Ecto neural progenitor cell (in vitro differentiated cells): ENCODE results near the gene NR5A2.
A peak's percentile ranks its signal among the peaks of the same experiment; 100 is the strongest.

ENCODE experiments used
- DNase-seq: peaks from one replicate; pipeline ENCODE4 v3.0.0-alpha.2; 2018; ENCODE audit warnings: low spot score

Gene NR5A2

GRCh38 chr1:200035956-200036618 lies 8.6 kb downstream of the NR5A2 start:
- peak; percentile 52 for DNase-seq

- no peak for DNase-seq
Observed at GRCh38 chr1:200036619-200037270, 9.2 kb downstream of the NR5A2 start.

GRCh38 chr1:200037501-200037900 lies 10.0 kb downstream of the NR5A2 start:
- DNase-seq, result no peak

- no peak for DNase-seq
Observed at GRCh38 chr1:200037904-200038303, 10.4 kb downstream of the NR5A2 start.

- peak; percentile 89 for DNase-seq
Observed at GRCh38 chr1:200038325-200038980, 10.9 kb downstream of the NR5A2 start.

GRCh38 chr1:200038981-200039848 lies 11.7 kb downstream of the NR5A2 start:
- DNase-seq, result peak; percentile 78

GRCh38 chr1:200039849-200040474 lies 12.5 kb downstream of the NR5A2 start:
- DNase-seq, result peak; percentile 52

- DNase-seq, result peak; percentile 60
Observed at GRCh38 chr1:200040481-200041138, 13.1 kb downstream of the NR5A2 start.

- DNase-seq, result peak; percentile 50
Observed at GRCh38 chr1:200041337-200042118, 14.0 kb downstream of the NR5A2 start.

- DNase-seq, result no peak
Observed at GRCh38 chr1:200042119-200042551, 14.6 kb downstream of the NR5A2 start.

- DNase-seq, result peak; percentile 56
Observed at GRCh38 chr1:200042552-200043335, 15.2 kb downstream of the NR5A2 start.

GRCh38 chr1:200043336-200043668 lies 15.8 kb downstream of the NR5A2 start:
- DNase-seq, result no peak

- DNase-seq, result no peak
Observed at GRCh38 chr1:200046115-200046514, 18.6 kb downstream of the NR5A2 start.

- DNase-seq, result peak; percentile 55
Observed at GRCh38 chr1:200048244-200048643, 20.7 kb downstream of the NR5A2 start.

- no peak for DNase-seq
Observed at GRCh38 chr1:200049810-200050209, 22.3 kb downstream of the NR5A2 start.

GRCh38 chr1:200051620-200052019 lies 24.1 kb downstream of the NR5A2 start:
- DNase-seq, result no peak

- no peak for DNase-seq
Observed at GRCh38 chr1:200053091-200053490, 25.6 kb downstream of the NR5A2 start.

- no peak for DNase-seq
Observed at GRCh38 chr1:200053646-200054045, 26.1 kb downstream of the NR5A2 start.

GRCh38 chr1:200058341-200058740 lies 30.8 kb downstream of the NR5A2 start:
- DNase-seq, result no peak

GRCh38 chr1:200062143-200062542 lies 34.6 kb downstream of the NR5A2 start:
- no peak for DNase-seq
